ENCODE data around the gene FNDC3B. TPM values are rescaled to one million over a fixed set of nuclear protein-coding genes. Genes with fewer than 3 reads are reported as not detected.

Gene FNDC3B
- polyA plus RNA-seq, 2 of the 4 experiments (the other 2 are of a cell fraction) = 29.5 to 33.6 TPM

DNA sequence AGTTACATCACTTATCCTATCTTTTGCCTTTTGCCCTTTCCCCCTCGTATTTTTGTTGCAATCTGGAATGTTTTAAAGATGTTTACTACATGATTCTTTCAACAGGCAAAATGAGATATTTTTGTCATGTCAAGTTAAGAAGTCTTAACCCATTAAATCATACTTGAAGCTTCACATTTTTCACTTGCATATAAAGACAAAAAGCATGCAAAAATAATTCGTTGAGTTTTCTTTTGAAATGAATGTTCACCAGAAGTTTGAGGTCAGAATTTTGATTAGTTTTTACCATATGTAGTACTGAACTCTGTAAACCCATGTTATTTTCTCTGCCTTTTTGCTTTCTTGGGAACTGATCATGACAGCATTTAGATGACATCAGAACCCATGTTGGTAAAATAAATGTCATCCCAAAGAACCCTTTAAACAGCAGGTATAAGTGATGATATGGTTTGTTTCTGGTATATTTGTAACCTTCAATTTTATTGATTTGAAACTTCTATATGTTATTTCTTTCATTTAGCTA is 220.4 kb downstream of the FNDC3B start:
- ChIA-PET CTCF (no interaction called here), POLR2A (no interaction called here)
- DNase-seq (ENCODE audit: low read depth in 1 of 2, low spot score in 1 of 2) (no peak), ATAC-seq (no peak), FAIRE-seq (no peak)
- H3K4me3 ChIP-seq = no peak overlapping the region
- WGBS (ENCODE audit: missing lambda C conversion rate) = 78% methylated on average over 2 of the region's 2 CpGs
- no peak overlapping the region for H3K27ac ChIP-seq
- H3K4me1 ChIP-seq = peaks cover 74% of the 10 kb centered on the region
- TF ChIP-seq HDAC2 (IDR thresholded peaks at IDR 0.05) (no peak), CBX8 (IDR thresholded peaks at IDR 0.05) (no peak), KDM5A (IDR thresholded peaks at IDR 0.05) (no peak), CBX2 (IDR thresholded peaks at IDR 0.05; ENCODE audit: borderline replicate concordance, low read depth) (no peak), CHD2 (IDR thresholded peaks at IDR 0.05; ENCODE audit: low read length, partially characterized antibody) (no peak), CHD4 (IDR thresholded peaks at IDR 0.05; ENCODE audit: borderline replicate concordance) (no peak)
- H3K4me2 ChIP-seq = no peak overlapping the region
- H3K9me3 ChIP-seq = no peaks in the 10 kb centered on the region

DNA sequence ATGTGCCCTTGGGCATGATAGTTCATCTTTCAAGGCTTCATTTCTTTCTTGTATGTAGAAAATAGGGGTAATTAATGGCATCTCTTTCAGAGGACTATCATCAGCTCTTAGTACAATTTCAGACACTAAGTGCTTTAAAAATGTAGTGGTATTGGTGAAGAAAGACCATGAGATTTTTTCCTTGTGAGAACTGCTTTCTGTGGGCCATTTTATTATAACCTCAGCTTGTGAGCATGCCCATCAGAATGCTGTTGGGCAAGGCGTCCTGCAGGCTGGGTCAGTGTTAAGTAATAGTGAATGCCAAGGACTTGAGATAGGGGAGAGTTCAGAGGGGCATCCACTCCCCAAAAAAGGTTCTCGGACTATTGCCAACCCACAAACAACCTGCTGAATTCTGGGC is 221.0 kb downstream of the FNDC3B start:
- 85% methylated on average over 2 of the region's 2 CpGs for WGBS (ENCODE audit: missing lambda C conversion rate)
- ATAC-seq = no peak
- ChIA-PET CTCF (no interaction called here), POLR2A (no interaction called here)
- FAIRE-seq = no peak
- TF ChIP-seq EP300 (IDR thresholded peaks at IDR 0.05) = no peak
- TF ChIP-seq CHD2 (IDR thresholded peaks at IDR 0.05; ENCODE audit: low read length, partially characterized antibody) = no peak
- TF ChIP-seq CEBPB (IDR thresholded peaks at IDR 0.05) = no peak
- TF ChIP-seq KDM5A (IDR thresholded peaks at IDR 0.05) = no peak
- no peak for TF ChIP-seq SMC3 (IDR thresholded peaks at IDR 0.05)
- no peak for TF ChIP-seq RFX5 (IDR thresholded peaks at IDR 0.05)
- no peak for TF ChIP-seq TP53 (CRISPR knock-in tag; IDR thresholded peaks at IDR 0.05)
- TF ChIP-seq MAZ (IDR thresholded peaks at IDR 0.05; ENCODE audit: borderline replicate concordance, low read depth, low read length) = no peak
- no peak for TF ChIP-seq MAFK (IDR thresholded peaks at IDR 0.05; ENCODE audit: partially characterized antibody)
- TF ChIP-seq POLR2A (IDR thresholded peaks at IDR 0.05; ENCODE audit: low read length) = no peak
- TF ChIP-seq HDAC2 (IDR thresholded peaks at IDR 0.05) = no peak
- TF ChIP-seq HOXB13 (CRISPR knock-in tag; IDR thresholded peaks at IDR 0.05; ENCODE audit: low read depth) = no peak
- TF ChIP-seq, protein P1, sequence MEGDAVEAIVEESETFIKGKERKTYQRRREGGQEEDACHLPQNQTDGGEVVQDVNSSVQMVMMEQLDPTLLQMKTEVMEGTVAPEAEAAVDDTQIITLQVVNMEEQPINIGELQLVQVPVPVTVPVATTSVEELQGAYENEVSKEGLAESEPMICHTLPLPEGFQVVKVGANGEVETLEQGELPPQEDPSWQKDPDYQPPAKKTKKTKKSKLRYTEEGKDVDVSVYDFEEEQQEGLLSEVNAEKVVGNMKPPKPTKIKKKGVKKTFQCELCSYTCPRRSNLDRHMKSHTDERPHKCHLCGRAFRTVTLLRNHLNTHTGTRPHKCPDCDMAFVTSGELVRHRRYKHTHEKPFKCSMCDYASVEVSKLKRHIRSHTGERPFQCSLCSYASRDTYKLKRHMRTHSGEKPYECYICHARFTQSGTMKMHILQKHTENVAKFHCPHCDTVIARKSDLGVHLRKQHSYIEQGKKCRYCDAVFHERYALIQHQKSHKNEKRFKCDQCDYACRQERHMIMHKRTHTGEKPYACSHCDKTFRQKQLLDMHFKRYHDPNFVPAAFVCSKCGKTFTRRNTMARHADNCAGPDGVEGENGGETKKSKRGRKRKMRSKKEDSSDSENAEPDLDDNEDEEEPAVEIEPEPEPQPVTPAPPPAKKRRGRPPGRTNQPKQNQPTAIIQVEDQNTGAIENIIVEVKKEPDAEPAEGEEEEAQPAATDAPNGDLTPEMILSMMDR (IDR thresholded peaks at IDR 0.05) = no peak
- TF ChIP-seq JUN (IDR thresholded peaks at IDR 0.05) = no peak
- TF ChIP-seq, protein P2, sequence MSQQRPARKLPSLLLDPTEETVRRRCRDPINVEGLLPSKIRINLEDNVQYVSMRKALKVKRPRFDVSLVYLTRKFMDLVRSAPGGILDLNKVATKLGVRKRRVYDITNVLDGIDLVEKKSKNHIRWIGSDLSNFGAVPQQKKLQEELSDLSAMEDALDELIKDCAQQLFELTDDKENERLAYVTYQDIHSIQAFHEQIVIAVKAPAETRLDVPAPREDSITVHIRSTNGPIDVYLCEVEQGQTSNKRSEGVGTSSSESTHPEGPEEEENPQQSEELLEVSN (IDR thresholded peaks at IDR 0.05; ENCODE audit: borderline replicate concordance, low read depth) = no peak
- no peak for TF ChIP-seq GATA3 (IDR thresholded peaks at IDR 0.05; ENCODE audit: borderline replicate concordance)
- TF ChIP-seq, protein P3, sequence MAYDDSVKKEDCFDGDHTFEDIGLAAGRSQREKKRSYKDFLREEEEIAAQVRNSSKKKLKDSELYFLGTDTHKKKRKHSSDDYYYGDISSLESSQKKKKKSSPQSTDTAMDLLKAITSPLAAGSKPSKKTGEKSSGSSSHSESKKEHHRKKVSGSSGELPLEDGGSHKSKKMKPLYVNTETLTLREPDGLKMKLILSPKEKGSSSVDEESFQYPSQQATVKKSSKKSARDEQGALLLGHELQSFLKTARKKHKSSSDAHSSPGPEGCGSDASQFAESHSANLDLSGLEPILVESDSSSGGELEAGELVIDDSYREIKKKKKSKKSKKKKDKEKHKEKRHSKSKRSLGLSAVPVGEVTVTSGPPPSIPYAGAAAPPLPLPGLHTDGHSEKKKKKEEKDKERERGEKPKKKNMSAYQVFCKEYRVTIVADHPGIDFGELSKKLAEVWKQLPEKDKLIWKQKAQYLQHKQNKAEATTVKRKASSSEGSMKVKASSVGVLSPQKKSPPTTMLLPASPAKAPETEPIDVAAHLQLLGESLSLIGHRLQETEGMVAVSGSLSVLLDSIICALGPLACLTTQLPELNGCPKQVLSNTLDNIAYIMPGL (CRISPR knock-in tag; IDR thresholded peaks at IDR 0.05; ENCODE audit: borderline replicate concordance) = no peak
- no peak for TF ChIP-seq NPAS2 (CRISPR knock-in tag; IDR thresholded peaks at IDR 0.05; ENCODE audit: borderline replicate concordance)
- TF ChIP-seq RNF2 (IDR thresholded peaks at IDR 0.05; ENCODE audit: borderline replicate concordance, low read depth) = no peak
- no peak for TF ChIP-seq FOXS1 (CRISPR knock-in tag; IDR thresholded peaks at IDR 0.05)
- H3K27ac ChIP-seq = peak overlapping the region in 1 of 2 experiments; percentile 63; a peak in 2 of 6 replicates
- no peaks in the 10 kb centered on the region for H3K9me3 ChIP-seq
- H3K4me2 ChIP-seq = 0 out of 3 replicates have a peak overlapping the region, but pooled peaks have one; percentile 21
- peaks cover 68% of the 10 kb centered on the region for H3K4me1 ChIP-seq
- no peak overlapping the region for H3K4me3 ChIP-seq
- DNase-seq (ENCODE audit: low read depth in 1 of 2, low spot score in 1 of 2) = no peak

Data from A549 (cell line).